GM19452 (cell line): Measurements from ENCODE around the gene TNNI2.
"Not testable (repeated sequence)": the region's sequence is repeated elsewhere in the genome, so short reads cannot be mapped to it uniquely, and the experiment has no call there.

Experiments used
- ATAC-seq: cut with Tn5 transposase; IDR thresholded peaks from one replicate; pipeline ENCODE4 v1.9.1; 2021; ENCODE audit not compliant: unreplicated experiment

TNNI2 gene

GRCh38 chr11:1883346-1884302 lies 44.8 kb downstream of the TNNI2 start:
- ATAC-seq, result no peak

DNA sequence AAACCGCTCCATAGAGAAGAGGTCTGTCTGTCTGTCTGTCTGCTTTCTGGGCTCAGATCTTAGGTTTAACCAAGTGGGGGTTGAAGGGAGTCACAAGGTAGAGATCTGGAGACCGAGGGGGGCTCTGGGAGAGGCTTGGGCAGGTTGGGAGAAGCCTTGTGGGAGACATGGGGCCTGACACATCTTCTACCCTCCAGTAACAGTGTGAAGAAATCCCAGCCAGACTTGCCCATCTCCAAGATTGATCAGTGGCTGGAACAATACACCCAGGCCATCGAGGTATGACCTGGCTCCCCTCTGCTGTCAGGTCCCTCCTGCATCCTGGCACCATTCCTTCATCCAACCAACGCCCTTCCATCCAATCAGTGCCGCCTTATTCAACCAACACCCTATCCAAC lies 45.5 kb downstream of the TNNI2 start:
- ATAC-seq, result no peak

DNA sequence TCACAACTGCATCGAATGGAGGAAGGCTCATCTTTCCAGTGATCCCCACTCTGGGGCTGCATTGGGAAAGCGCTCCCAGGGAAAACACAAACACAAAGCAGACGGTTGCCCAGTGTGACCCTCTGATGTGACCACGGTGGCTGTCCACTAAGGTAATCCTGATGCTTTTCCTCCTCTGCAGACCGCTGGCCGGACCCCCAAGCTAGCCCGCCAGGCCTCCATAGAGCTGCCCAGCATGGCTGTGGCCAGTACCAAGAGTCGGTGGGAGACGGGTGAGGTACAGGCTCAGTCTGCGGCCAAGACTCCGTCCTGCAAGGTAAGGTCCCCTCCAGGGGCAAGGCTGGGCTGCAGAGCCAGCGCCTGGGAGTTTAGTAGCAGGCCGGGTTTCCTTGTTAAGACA lies 47.8 kb downstream of the TNNI2 start:
- not testable (repeated sequence) for ATAC-seq

GRCh38 chr11:1887451-1888346 lies 48.9 kb downstream of the TNNI2 start:
- no peak for ATAC-seq

DNA sequence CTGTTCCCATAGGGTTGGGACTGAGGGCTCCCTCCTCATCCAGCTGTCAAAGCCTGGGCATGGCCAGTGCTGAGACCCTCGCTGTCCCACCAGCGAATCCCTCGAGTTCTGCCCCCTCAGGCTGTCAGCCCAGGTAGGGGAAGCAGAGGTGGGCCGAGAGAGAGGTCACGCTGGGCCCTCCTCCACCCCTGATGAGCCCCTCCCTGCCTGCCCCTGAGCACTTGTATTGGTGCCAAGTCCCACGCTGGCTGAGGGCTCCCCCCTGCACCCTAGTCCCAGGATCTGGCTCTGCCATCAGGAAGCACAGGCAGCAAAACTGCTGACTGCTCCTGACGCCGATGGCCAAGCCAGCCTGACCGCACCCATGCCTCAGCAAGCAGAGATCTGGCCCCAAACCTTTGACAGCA lies 49.6 kb downstream of the TNNI2 start:
- ATAC-seq, result no peak

- no peak for ATAC-seq
Measured at GRCh38 chr11:1888811-1889210, 50.0 kb downstream of the TNNI2 start.

DNA sequence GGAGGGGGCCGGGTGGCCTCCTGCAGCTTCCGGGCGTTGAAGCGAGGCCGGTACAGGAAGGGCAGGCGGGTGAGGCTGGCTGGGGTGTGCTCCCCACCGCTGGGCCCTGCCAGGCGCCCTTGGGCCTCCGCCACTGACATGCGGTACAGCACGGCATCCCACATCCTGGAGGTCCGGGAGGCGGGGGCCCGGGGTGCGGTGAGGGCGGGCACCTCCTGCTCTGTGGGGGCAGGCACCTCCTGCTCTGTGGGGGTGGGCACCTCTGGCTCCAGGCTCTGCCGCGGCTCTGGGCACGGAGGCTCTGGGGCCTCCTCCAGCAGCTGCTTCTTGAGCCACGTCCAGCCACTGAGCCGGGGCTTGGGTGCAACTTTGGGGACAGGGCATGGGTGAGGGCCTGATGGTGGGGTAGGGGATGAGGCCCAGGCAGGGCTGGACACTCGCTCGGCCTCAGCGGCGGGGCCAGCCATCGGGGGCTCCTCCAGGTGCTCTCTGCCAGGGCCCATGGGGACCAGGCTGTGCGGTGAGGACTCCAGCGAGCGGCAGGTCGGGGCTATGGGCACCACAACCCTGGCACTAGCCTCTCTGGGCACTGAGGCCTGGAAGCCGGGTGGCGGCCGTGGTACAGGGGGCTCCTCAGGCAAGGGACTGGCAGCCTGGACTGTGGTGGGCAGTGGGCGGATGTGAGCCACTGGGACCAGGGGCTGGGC lies 50.6 kb downstream of the TNNI2 start:
- no peak for ATAC-seq

DNA sequence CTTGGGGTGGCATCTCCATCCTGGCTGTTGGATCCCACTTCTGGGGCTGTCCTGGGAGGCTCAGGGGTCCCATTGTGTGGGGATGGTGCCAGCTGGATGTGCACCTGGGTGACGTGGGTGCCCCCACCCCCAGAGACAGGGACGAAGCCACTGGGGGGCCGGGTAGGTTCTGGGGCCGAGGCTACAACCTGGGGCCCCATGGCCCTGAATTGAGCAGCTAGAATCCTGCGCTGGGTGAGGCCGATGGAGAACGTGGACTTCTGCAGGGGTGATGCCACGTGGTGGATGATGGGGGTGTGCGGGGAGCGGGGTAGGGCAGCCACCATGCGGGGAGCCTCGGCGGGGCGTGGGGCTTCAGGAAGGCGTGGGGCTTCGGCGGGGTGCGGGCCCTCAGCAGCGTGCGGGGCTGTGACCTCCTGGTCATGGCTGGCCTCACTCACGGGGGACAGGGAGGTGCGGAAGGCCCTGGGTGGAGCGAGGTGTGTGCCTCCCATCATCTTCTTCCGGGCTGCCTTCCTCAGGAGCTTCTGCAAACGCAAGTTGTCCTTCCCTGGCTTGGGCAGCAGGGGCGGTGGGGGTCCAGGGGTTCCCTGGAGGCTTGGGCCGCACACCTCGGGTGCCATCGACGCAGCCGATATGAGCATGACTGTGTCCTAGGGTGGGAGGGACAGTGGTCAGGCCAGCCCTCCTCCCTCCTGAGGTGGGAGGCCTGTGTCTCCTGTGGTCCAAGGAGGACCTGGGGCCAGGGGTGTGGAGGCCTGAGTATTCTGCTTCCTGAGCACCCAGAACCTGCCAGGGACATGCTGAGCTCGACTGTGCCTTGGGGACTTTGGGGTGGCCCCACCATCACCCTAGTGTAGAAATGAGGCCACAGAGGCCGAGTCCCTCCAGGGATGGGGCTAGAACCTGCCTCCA lies 51.4 kb downstream of the TNNI2 start:
- ATAC-seq, result no peak
